D721Med (cell line): ENCODE measurements around the gene RPL6.

Experiments
- DNase-seq: peaks from one replicate; pipeline ENCODE4 v3.0.0; 2011; ENCODE audit warnings: low spot score; ENCODE audit not compliant: insufficient read length
- FAIRE-seq: peaks from 2 replicates; lab custom pipeline; 2011; peaks lifted over from hg19 to GRCh38; lab: Jason Lieb, UNC
- CTCF ChIP-seq: IDR thresholded peaks from 2 replicates; pipeline ENCODE4 v1.5.1; 2012; ENCODE audit warnings: mild to moderate bottlenecking, control low read depth; ENCODE audit not compliant: insufficient read depth; ENCODE audit errors: missing control alignments

The RPL6 gene

DNA sequence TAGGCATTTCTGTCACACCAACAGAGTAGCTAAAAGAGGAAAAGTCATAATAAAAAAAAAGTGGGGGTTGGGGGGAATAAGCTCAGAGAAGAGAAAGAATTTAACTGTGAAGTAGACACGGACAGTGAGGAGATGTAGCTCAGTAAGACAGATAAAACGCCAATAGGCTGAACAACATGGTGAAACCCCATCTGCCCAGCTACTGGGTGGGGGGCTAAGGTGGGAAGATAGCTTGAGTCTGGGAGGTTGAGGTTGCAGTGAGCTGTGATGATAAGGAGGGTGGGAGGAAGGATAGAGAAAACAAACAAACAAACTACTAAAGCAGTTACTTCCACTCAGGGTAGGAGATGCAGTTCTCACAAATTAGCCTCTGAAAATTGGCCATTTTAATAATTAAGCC lies 52.2 kb downstream of the RPL6 start:
- FAIRE-seq (no peak), DNase-seq (no peak)
- no peak for TF ChIP-seq CTCF
